ENCODE results near the gene CST9L. TPM values are rescaled to one million over a fixed set of nuclear protein-coding genes. Genes with fewer than 3 reads are reported as not detected.
A peak's percentile ranks its signal among the peaks of the same experiment; 100 is the strongest.

Gene CST9L
- total RNA-seq, 1 donor from 2014 or later, result not detected

DNA sequence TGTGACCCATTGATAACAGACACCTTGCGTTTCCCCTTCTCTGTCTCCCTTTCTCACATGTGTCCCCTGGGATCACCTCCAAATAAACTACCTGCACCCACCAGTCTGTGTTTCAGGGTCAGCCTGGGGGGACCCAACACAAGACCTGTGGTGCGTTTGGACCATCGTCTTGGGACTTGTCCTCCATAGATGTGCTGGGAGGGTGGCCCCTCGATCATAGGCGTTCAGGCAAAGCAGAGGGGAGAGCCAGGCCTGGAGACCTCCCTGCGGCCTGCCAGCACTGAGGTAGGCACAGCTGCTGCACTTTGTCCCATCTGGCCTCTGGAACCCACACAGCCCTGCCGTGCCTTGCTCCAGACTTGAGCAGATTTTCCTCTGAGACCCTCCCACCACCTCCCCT, 19.3 kb upstream of the CST9L start:
- TF ChIP-seq, protein P1, sequence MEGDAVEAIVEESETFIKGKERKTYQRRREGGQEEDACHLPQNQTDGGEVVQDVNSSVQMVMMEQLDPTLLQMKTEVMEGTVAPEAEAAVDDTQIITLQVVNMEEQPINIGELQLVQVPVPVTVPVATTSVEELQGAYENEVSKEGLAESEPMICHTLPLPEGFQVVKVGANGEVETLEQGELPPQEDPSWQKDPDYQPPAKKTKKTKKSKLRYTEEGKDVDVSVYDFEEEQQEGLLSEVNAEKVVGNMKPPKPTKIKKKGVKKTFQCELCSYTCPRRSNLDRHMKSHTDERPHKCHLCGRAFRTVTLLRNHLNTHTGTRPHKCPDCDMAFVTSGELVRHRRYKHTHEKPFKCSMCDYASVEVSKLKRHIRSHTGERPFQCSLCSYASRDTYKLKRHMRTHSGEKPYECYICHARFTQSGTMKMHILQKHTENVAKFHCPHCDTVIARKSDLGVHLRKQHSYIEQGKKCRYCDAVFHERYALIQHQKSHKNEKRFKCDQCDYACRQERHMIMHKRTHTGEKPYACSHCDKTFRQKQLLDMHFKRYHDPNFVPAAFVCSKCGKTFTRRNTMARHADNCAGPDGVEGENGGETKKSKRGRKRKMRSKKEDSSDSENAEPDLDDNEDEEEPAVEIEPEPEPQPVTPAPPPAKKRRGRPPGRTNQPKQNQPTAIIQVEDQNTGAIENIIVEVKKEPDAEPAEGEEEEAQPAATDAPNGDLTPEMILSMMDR (conservative IDR thresholded peaks at IDR 0.05; ENCODE audit: low read depth, low read length), result no peak
- no peak overlapping the region for H3K4me3 ChIP-seq (ENCODE audit: low read depth, low read length)
- no peak for DNase-seq (ENCODE audit: low read depth)

DNA sequence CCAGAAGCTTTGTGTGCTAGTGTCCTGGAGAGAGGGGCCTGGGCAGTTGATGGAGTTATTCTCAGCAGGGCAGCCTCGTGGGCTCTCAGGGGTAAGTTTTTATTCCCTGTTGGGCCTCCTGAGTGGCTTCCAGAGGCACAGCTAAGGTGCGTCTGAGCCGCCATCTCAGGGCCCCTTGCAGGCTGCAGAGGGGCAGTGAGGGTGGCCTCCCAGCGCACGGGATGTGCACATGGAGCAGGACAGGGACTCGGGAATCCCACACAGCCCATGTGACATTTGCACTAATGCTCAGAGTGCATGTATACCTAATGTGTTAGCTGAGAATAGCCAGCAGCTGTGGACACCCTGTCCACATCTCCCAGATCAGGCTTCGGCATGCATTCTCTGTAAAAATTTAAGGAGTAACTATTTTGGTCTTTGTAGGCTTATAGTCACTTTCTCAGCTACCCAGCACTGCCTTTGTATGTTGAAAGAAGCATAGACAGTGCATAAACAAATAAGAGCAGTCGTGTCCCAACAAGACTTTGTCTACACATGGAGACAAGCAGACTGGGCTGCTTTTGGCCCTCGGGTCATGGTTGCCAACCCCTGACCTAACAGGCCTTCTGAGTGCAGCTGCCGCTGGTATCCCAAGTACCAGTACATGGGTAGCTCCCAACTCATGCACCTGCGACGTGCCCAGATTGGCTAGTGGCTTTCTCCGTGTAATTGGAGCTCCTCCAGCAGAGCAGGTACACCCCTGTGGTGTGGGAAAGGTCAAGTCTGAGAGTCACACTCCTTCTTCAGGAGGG, 18.6 kb upstream of the CST9L start:
- TF ChIP-seq, protein P1 (conservative IDR thresholded peaks at IDR 0.05; ENCODE audit: low read depth, low read length), result no peak
- DNase-seq (ENCODE audit: low read depth), result no peak
- no peak overlapping the region for H3K4me3 ChIP-seq (ENCODE audit: low read depth, low read length)

DNA sequence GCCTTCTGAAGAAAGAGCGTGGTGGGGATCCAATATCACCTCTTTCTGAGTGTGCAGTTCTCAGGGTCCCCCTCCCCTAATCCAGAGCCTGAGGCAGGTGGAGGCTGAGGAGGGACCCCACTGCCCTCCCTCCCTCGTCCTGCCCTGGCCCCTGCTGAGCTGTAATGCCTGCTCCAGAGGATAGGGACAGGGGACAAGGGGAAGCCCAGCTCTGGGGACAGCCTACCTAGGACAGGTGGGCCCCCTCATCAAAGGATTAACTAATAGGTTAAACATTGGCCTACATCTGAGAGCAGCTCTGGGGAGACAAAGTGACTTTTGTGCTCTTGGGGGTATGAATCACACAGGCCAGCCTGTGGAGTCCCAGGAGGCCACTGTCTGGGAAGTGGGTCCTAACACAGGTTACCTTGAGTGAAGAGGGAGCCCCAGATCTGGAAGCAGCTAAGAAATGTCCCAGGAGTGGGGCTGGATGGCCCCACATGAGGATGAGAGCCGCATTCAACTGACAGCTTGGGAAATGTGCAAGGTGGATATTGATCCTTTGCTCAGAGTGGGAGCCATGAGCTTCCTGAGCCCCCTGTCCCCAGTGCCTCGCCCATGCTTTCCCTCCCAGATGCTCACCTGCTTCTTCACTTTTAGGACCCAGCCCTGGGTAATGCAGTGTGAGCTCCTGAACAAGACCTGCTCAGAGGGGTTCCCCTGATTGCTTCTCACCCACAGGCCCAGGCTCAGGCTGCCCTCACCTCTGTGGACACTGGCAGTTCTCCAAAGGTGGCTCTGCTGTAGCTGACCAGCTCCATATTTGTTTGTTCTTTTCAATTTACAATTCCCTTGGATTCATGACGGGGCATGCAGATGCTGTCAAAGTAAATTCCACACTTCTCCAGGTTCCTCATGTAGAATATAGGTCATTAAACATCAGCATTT, 17.8 kb upstream of the CST9L start:
- no peak overlapping the region for H3K4me3 ChIP-seq (ENCODE audit: low read depth, low read length)
- DNase-seq (ENCODE audit: low read depth), result no peak
- TF ChIP-seq, protein P1 (conservative IDR thresholded peaks at IDR 0.05; ENCODE audit: low read depth, low read length), result no peak

DNA sequence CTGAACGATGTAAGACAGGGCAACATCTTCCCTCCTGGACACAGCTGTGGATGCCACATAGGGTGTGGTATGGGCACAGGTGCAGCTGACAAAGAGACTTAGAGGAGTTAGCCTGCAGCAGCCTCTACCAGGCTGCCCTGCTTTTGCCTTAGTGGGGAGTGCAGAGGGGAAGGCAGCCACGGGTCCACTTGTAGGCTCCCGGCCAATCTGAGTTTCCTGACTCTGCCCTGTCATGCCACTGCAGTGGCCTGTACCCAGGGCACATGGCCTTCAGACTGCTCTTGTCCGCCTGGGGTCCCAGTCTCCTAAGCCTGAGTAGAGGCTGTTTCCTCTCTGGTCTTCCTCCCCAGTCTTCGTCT, 17.1 kb upstream of the CST9L start:
- no peak overlapping the region for H3K4me3 ChIP-seq (ENCODE audit: low read depth, low read length)
- TF ChIP-seq, protein P1 (conservative IDR thresholded peaks at IDR 0.05; ENCODE audit: low read depth, low read length), result no peak
- DNase-seq (ENCODE audit: low read depth), result no peak

DNA sequence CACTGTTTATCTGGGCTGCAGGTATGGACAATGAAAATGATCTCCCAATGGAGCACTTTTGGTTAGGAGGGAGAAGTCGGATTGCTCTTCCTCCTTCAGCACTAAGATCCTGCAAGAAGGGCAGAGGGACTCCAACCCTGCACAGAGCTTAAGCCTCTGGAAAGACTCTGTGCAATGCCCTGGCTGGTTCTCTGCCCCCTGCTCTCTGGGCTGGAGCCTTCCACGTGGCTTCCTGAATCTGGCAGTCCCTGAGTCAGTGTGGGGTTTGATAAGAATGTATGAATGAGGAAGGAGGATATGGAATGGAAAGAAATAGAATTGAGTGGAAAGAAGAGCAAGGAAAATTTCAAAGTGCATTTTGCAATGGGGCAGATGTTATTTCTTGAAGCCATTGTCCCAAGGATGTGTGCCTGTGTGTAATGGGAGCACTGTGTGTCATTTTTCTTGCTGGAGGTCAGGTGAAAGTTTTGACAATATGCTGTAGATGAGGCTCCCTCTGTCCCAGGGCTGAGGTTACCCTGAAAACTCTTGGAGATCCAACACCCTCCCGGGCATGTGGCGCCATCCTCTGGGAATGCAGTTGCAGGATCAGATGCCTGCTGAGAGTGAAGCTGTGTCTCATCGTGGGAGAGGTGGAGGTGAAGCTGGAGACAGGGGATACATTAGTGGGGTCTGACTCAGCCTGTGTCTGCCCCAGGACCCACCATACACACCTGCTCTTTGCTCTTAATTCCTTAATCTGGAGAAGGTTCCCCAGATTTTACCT, 16.3 kb upstream of the CST9L start:
- DNase-seq (ENCODE audit: low read depth), result no peak
- TF ChIP-seq, protein P1 (conservative IDR thresholded peaks at IDR 0.05; ENCODE audit: low read depth, low read length), result peak; percentile 15
- H3K4me3 ChIP-seq (ENCODE audit: low read depth, low read length), result no peak overlapping the region

DNA sequence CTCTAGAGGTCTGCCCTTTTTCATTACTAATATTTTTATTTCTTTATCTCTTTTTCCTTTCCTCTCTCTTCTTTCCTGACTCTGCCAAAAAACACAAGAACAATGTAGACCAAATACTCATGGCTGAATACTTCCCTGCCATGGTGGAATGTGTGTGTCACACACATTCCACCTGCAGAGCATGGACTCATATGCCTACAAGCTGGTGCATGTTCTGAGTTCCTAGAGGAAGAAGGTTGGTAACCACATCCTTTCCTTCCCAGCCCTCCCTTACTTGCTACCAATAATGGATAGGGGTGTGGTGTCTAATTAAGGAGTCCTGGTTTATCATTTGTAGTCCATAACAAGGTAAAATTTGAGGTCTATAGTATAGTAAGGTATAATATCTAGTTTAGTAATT, 15.2 kb upstream of the CST9L start:
- DNase-seq (ENCODE audit: low read depth), result peak; percentile 9
- TF ChIP-seq, protein P1 (conservative IDR thresholded peaks at IDR 0.05; ENCODE audit: low read depth, low read length), result no peak
- H3K4me3 ChIP-seq (ENCODE audit: low read depth, low read length), result no peak overlapping the region

Measured in epithelial cell of proximal tubule (primary cell).